Cardiac septum (tissue), 1 donor: ENCODE data around the gene TPD52L1. TPM values are rescaled to one million over a fixed set of nuclear protein-coding genes. Genes with fewer than 3 reads are reported as not detected.

Experiments used
- DNase-seq: peaks from one replicate; pipeline ENCODE4 v3.0.0-alpha.2; 2020; ENCODE audit warnings: low spot score
- intact Hi-C: fragments of 100-400 bp; cut with DNase I; formaldehyde crosslinking; loops from one replicate; pipeline ENCODE4 v1.14.0; 2022
- total RNA-seq: library from RNA; stranded (reverse); fragmentation: NEBNext Ultra II Directional; extraction: Animal tissue kit (Norgen Biotek cat#: 25700); gene quantifications from one replicate; pipeline ENCODE4 v1.2.1, GENCODE V29; 2021
- donor health status: DM: no; HTN: no; CAD: no.

Gene TPD52L1
- total RNA-seq, 1 donor from 2014 or later, result 91.0 TPM

GRCh38 chr6:125222531-125223455 is 69.2 kb downstream of the TPD52L1 start:
- intact Hi-C loops, result no loop called here
- DNase-seq, result no peak

GRCh38 chr6:125224231-125224861 is 70.8 kb downstream of the TPD52L1 start:
- no peak for DNase-seq
- intact Hi-C loops, result no loop called here

- intact Hi-C loops, result no loop called here
- no peak for DNase-seq
These were observed 73.7 kb downstream of the TPD52L1 start for GRCh38 chr6:125227244-125227643.

- intact Hi-C loops, result no loop called here
- DNase-seq, result no peak
These were observed 75.5 kb downstream of the TPD52L1 start for GRCh38 chr6:125228981-125229479.

- intact Hi-C loops, result loop anchor here (5.0 kb wide), 1 partner anchor 33 kb away; no protein-coding TSS in a partner anchor
- DNase-seq, result no peak
These were observed 77.1 kb downstream of the TPD52L1 start for GRCh38 chr6:125230674-125231073.

- DNase-seq, result no peak
- intact Hi-C loops, result loop anchor here (5.0 kb wide), 1 partner anchor 34 kb away; no protein-coding TSS in a partner anchor
These were observed 77.6 kb downstream of the TPD52L1 start for GRCh38 chr6:125231133-125231532.

- no peak for DNase-seq
- intact Hi-C loops, result loop anchor here (5.0 kb wide), 1 partner anchor 34 kb away; no protein-coding TSS in a partner anchor
These were observed 78.2 kb downstream of the TPD52L1 start for GRCh38 chr6:125231574-125232343.

GRCh38 chr6:125232466-125232865 is 78.9 kb downstream of the TPD52L1 start:
- intact Hi-C loops, result loop anchor here (5.0 kb wide), 1 partner anchor 35 kb away; no protein-coding TSS in a partner anchor
- DNase-seq, result no peak

GRCh38 chr6:125233202-125233601 is 79.6 kb downstream of the TPD52L1 start:
- no peak for DNase-seq
- intact Hi-C loops, result loop anchor here (5.0 kb wide), 1 partner anchor 36 kb away; no protein-coding TSS in a partner anchor

- DNase-seq, result no peak
- intact Hi-C loops, result no loop called here
These were observed 83.2 kb downstream of the TPD52L1 start for GRCh38 chr6:125236536-125237327.

GRCh38 chr6:125237764-125238163 is 84.2 kb downstream of the TPD52L1 start:
- intact Hi-C loops, result no loop called here
- no peak for DNase-seq

- DNase-seq, result no peak
- intact Hi-C loops, result no loop called here
These were observed 91.5 kb downstream of the TPD52L1 start for GRCh38 chr6:125245109-125245508.

- intact Hi-C loops, result no loop called here
- no peak for DNase-seq
These were observed 92.1 kb downstream of the TPD52L1 start for GRCh38 chr6:125245523-125246264.

GRCh38 chr6:125246566-125246965 is 93.0 kb downstream of the TPD52L1 start:
- DNase-seq, result no peak
- intact Hi-C loops, result no loop called here

GRCh38 chr6:125248136-125248535 is 94.6 kb downstream of the TPD52L1 start:
- intact Hi-C loops, result no loop called here
- no peak for DNase-seq

- intact Hi-C loops, result loop anchor here (5.0 kb wide), 1 partner anchor 42 kb away; no protein-coding TSS in a partner anchor
- no peak for DNase-seq
These were observed 96.9 kb downstream of the TPD52L1 start for GRCh38 chr6:125250511-125250910.

GRCh38 chr6:125251516-125252220 is 98.1 kb downstream of the TPD52L1 start:
- intact Hi-C loops, result loop anchor here (5.0 kb wide), 1 partner anchor 41 kb away; no protein-coding TSS in a partner anchor

More at GRCh38 chr6:125251516-125252220, 98.1 kb downstream of the TPD52L1 start:
- DNase-seq, result no peak
